GM20431 (cell line): Measurements from ENCODE around the gene ANTKMT.

ENCODE experiments used
- in situ Hi-C: fragments of 300-500 bp; cut with MseI, MboI; formaldehyde crosslinking; loops from one replicate; pipeline ENCODE4 v1.15.0; 2020; ENCODE audit warnings: low sequenced_read_pairs; ENCODE audit not compliant: unreplicated experiment

Gene ANTKMT

DNA sequence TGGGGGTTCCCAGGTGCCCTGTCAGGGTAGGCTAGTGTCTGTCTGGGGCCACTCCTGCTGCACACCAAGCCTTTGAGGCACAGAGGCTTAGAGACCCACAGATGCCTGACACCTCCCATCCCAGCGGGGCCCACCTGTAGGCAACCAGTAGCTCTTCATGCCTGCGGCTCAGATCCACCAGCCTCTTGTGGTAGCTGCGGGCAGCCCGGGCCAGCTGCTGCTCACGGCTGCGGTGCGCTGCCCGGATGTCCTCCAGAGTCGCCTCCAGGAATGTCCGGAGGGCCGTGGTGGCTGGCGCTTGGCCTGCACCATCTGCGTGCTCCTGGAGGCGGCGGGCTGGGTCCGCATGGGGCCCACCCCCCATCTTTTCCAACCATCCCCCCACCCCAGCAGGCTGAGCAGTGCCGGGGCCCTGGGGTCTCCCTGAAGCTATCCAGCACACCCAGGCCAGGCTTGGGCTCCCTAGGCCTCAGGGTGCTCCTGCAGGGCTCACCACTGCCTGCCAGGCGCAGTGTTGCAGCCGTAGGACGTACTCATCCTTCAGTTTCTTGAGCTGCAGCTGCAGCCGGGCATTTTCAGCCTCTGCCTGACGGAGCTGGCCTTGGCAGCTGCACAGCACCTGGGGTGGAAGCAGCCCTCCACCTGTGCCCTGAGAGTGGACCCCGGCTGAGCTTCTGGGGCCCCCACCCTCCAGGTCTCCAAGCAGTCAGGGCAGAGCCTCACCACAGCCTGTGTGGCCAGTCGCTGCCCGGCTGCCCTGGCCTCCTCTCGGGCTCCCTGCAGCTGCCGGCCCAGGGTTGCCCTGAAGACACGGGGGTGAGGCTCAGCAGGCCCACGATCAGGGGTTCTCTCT is 3.5 kb downstream of the ANTKMT start:
- in situ Hi-C loops = no loop called here

- in situ Hi-C loops = no loop called here
Observed at GRCh38 chr16:725041-725376, 4.1 kb downstream of the ANTKMT start.

DNA sequence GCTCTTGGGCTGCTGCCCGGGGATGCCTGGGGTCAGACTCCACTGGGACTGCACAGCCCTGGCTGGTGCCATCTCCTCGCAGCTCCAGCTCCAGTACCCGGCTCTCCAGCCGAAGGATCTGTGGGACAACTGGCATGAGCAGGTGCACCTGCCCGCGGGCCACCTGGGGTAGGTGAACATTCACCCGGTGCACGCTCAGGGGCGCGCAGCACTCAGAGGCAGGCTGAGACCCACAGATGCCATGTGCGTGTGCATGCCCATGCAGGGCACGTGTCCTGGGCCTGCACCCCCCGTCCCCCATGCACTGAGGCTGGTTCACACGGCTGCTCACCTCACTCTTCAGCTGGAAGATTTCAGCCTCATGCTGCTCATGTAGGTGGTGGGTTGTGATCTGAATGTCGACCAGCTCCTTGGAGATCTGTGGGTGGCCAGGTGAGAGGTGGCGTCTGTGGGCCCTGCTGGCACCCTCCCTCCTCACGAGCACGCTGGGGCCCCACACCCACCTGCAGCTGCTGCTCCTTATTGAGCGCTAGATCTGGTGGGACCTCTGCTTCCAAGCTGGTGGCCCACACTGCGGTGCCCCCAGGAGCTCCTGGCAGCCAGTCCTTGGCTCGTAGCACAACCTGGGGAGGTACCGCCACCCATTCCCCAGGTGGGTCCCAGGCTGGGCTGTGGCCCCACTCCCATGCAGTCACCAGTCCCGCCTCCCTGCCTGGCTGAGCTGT is 4.7 kb downstream of the ANTKMT start:
- in situ Hi-C loops = no loop called here

DNA sequence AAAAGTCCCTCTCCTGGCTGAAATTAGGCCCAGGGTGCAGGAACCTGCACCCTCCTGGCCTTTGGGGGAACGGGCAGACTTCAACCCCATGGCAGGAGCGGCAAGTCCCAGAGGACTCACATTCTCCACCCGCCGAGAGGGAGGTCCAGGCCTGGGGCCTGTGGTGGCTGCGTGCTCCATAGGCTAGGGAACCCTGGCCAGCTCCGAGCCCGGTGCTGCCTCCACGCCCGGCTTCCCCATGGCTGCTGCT is 5.2 kb downstream of the ANTKMT start:
- in situ Hi-C loops = no loop called here

- in situ Hi-C loops = no loop called here
Observed at GRCh38 chr16:726438-727290, 5.7 kb downstream of the ANTKMT start, which contains the start of the genes CCDC78 and HAGHL. CCDC78 (minus strand) TSS chr16:726443; CDS start chr16:726367, 76 bp downstream. HAGHL (plus strand) TSS chr16:727106; CDS start chr16:727510, 404 bp downstream.

DNA sequence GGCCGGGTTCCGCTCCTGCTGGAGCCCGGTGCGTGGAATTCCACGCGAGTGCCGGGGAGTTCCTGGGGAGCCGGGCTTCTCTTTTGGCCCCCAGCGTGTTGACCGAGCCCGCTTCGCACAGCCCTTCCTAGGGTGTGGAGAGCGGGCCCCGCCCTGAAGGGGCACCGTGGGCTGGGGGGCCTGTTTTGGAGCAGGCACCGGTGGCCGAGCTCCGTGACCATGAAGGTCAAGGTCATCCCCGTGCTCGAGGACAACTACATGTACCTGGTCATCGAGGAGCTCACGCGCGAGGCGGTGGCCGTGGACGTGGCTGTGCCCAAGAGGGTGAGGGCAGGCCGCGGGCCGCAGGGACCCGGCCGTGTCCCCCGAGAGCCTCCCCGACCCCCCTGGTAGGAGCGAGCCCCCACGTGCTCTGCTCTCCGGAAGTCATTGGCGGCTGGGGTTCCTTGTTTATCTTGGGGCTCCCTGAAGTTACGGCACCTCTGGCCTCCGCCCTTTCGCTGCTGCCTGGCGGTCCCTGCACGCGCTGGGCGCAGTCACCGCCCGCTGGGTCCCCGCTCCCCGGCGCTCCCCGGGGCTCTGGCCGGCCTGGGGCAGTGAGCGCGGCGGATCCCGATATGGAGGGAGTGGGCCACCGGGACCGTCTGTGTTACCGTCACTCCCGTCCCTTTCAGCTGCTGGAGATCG is 6.5 kb downstream of the ANTKMT start:
- in situ Hi-C loops = no loop called here

GRCh38 chr16:728131-728889 is 7.4 kb downstream of the ANTKMT start:
- in situ Hi-C loops = no loop called here

DNA sequence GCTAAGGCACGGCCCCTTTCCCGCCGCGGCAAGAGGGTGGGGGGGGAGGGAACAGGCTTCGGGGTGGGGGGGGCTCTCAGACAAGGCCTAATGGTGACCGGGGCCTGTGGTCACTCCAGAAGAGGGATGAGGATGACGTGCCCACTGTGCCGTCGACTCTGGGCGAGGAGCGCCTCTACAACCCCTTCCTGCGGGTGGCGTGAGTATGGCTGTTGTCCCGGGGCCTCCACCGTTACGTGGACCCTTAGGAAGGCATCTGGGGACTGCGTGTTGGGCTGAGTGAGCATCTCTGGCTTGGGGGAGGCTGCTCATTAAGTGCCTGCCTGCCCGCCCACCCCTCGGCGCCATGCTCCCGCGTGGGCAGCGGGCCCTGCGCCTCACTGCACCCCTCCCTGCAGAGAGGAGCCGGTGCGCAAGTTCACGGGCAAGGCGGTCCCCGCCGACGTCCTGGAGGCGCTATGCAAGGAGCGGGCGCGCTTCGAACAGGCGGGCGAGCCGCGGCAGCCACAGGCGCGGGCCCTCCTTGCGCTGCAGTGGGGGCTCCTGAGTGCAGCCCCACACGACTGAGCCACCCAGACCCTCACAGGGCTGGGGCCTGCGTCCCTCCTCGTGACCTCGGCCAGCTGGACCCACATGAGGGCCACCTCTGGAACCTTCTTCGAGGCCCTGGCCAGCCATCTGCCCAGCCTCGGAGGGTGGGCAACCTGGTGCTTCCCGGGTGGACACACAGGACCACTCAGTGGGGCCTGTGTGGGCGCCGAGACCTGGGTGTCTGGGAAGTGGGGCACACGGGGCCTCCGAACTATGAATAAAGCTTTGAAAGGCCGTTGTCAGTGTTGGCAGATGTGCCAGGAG is 8.2 kb downstream of the ANTKMT start:
- in situ Hi-C loops = no loop called here

- in situ Hi-C loops = no loop called here
Observed at GRCh38 chr16:729768-730665, 9.1 kb downstream of the ANTKMT start.

GRCh38 chr16:730666-731509 is 9.9 kb downstream of the ANTKMT start:
- in situ Hi-C loops = no loop called here

DNA sequence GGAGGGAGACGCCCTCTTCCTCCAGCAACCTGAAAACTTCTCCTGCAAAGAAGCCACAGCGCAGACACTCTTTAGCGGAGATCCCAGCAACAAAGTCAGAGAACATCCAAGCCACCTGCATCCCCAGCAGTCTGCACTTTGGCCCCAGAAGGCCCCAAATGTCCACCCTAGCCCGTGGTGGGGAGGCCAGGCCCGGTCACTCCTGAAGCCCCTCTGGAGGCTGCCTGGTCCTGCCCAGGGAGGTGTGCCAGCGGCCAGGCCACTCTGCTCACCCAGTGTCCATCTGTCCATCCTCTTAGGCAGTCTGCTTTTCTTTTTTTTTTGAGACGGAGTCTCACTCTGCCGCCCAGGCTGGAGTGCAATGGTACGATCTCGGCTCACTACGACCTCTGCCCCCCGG is 11.4 kb downstream of the ANTKMT start:
- in situ Hi-C loops = no loop called here

DNA sequence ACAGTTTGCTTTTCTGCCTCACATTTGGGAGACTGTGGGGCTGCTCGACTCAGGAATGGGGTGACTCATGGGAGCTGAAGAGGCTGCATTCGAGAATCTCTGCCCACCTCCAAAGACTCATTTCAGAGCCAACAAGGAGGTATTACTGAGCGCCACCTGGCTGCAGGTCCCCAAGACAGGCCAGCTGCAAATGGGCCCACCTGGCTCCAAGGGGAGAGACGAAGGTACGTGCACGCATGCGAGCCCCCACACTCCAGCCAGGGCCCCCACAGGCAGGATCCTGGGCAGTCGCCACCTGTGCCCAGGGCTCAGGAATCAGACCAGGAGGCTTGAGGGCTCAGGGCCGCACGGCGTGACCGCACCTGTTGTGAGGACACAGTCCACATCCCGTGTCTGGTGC is 12.0 kb downstream of the ANTKMT start:
- in situ Hi-C loops = no loop called here

DNA sequence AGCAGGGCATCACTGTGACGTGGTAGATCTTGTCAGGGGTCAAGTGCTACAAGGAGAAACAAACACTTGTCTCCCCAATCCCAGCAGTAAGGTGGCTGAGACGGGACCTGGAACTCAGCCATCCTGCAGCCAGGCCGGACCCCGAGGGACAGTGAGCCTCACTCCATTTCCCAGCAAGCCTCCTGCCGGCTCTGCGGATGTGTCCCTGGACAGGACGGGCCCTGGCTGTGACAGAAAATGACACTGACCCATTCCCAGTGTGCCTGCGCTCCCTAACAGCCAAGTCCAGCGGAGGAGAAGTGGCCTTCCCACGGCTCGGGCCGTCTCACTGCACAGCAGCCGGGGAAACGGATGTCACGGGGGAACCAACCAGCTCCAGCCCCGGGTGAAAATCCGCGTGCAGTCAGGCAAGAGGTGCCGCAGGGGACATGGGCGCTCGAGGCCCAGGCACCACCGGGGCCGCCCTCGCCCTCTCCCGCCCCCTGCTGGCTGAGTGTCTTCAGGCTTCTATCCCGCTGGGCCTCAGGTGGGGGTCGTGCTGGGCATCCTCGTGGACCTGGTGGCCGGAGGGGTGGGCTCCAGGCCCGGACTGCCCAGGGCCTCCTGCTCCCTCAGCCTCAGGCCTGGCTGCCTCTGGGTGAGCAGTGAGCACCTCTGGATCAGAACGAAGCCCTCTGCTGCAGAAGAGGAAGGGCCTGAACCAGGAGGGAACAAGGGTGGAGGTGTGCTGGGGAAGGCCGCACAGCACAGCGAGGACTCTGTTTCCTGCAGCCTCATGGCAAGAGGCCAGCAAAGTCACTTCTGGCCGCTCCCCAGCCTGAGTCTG is 12.6 kb downstream of the ANTKMT start:
- in situ Hi-C loops = no loop called here

- in situ Hi-C loops = no loop called here
Observed at GRCh38 chr16:734208-734980, 13.4 kb downstream of the ANTKMT start.
